T-helper 2 cell treated with Interferon-gamma antibody and Interleukin-4, amounts not matched to agents 100 ng/mL and 5 ng/mL, for 36 hours (primary cell): ENCODE results near the gene COBL. TPM values are rescaled to one million over a fixed set of nuclear protein-coding genes. Genes with fewer than 3 reads are reported as not detected.

Experiments used
- intact Hi-C: fragments of 100-400 bp; cut with micrococcal nuclease; formaldehyde crosslinking; loops from one replicate; pipeline ENCODE4 v1.15.1; 2023
- total RNA-seq: library from RNA; stranded (reverse); gene quantifications from 2 replicates; pipeline ENCODE4 v1.2.3, GENCODE V29; 2022

COBL gene
- total RNA-seq, 1 donor from 2014 or later = not detected

- intact Hi-C loops = no loop called here
Observed at GRCh38 chr7:51234609-51235308, 81.8 kb downstream of the COBL start.

- intact Hi-C loops = no loop called here
Observed at GRCh38 chr7:51234139-51234538, 82.5 kb downstream of the COBL start.

GRCh38 chr7:51233374-51233773, 83.2 kb downstream of the COBL start:
- intact Hi-C loops = no loop called here

- intact Hi-C loops = no loop called here
Observed at GRCh38 chr7:51230723-51231122, 85.9 kb downstream of the COBL start.

- intact Hi-C loops = no loop called here
Observed at GRCh38 chr7:51230324-51230625, 86.3 kb downstream of the COBL start.

- intact Hi-C loops = no loop called here
Observed at GRCh38 chr7:51229620-51230323, 86.8 kb downstream of the COBL start.

GRCh38 chr7:51229106-51229537, 87.5 kb downstream of the COBL start:
- intact Hi-C loops = no loop called here

GRCh38 chr7:51228386-51228958, 88.1 kb downstream of the COBL start:
- intact Hi-C loops = no loop called here

GRCh38 chr7:51227861-51228260, 88.7 kb downstream of the COBL start:
- intact Hi-C loops = no loop called here

- intact Hi-C loops = no loop called here
Observed at GRCh38 chr7:51226916-51227535, 89.6 kb downstream of the COBL start.

- intact Hi-C loops = no loop called here
Observed at GRCh38 chr7:51226063-51226755, 90.4 kb downstream of the COBL start.

- intact Hi-C loops = no loop called here
Observed at GRCh38 chr7:51224811-51225595, 91.6 kb downstream of the COBL start.

GRCh38 chr7:51223505-51223904, 93.1 kb downstream of the COBL start:
- intact Hi-C loops = no loop called here

GRCh38 chr7:51222916-51223315, 93.7 kb downstream of the COBL start:
- intact Hi-C loops = no loop called here

GRCh38 chr7:51220226-51220625, 96.4 kb downstream of the COBL start:
- intact Hi-C loops = no loop called here

GRCh38 chr7:51219261-51219988, 97.2 kb downstream of the COBL start:
- intact Hi-C loops = no loop called here

GRCh38 chr7:51217804-51218203, 98.8 kb downstream of the COBL start:
- intact Hi-C loops = no loop called here

- intact Hi-C loops = no loop called here
Observed at GRCh38 chr7:51214098-51214497, 102.5 kb downstream of the COBL start.

- intact Hi-C loops = no loop called here
Observed at GRCh38 chr7:51213618-51214017, 103.0 kb downstream of the COBL start.

GRCh38 chr7:51210766-51211165, 105.8 kb downstream of the COBL start:
- intact Hi-C loops = no loop called here
